SJCRH30 (cell line): ENCODE results near the gene NCAPH2. TPM values are rescaled to one million over a fixed set of nuclear protein-coding genes. Genes with fewer than 3 reads are reported as not detected.
A peak's percentile ranks its signal among the peaks of the same experiment; 100 is the strongest.

Source experiments
- DNase-seq, 2 experiments: peaks; one replicate each; pipeline ENCODE4 v3.0.0-alpha.2; 2015 to 2020
- H3K27ac ChIP-seq: fragments of 250-450 bp; sonication (Bioruptor Pico); 2 replicates; pipeline ENCODE4 v1.5.1; 2020; ENCODE audit warnings: mild to moderate bottlenecking, moderate library complexity
- H3K27me3 ChIP-seq: fragments of 250-450 bp; sonication (Bioruptor Pico); 2 replicates; pipeline ENCODE4 v1.5.1; 2020; ENCODE audit warnings: mild to moderate bottlenecking, moderate library complexity
- H3K36me3 ChIP-seq: fragments of 250-450 bp; sonication (Bioruptor Pico); 2 replicates; pipeline ENCODE4 v1.5.1; 2020; ENCODE audit warnings: mild to moderate bottlenecking, moderate library complexity
- H3K4me1 ChIP-seq: fragments of 250-450 bp; sonication (Bioruptor Pico); 2 replicates; pipeline ENCODE4 v1.5.1; 2020; ENCODE audit warnings: mild to moderate bottlenecking, moderate library complexity
- H3K4me3 ChIP-seq: fragments of 250-450 bp; sonication (Bioruptor Pico); 2 replicates; pipeline ENCODE4 v1.5.1; 2020; ENCODE audit warnings: mild to moderate bottlenecking, moderate library complexity
- H3K9me3 ChIP-seq: fragments of 250-450 bp; sonication (Bioruptor Pico); replicated peaks from 2 replicates; pipeline ENCODE4 v1.5.1; 2020; ENCODE audit warnings: mild to moderate bottlenecking, moderate library complexity
- total RNA-seq: library from RNA; depleted of rRNA; stranded (reverse); fragments of >200 nt; shearing (Covaris generic); gene quantifications from 2 replicates; pipeline ENCODE4 v1.2.3, GENCODE V29; 2014

Gene NCAPH2
- total RNA-seq, 1 experiment from 2014 or later = 94.2 TPM

GRCh38 chr22:50497093-50497492, 10.9 kb upstream of the NCAPH2 start:
- Histone ChIP-seq H3K27ac (no peak overlapping the region), H3K36me3 (peaks cover 2% of the 10 kb centered on the region; the same call in 1 of the 2 replicates), H3K4me1 (peaks cover 10% of the 10 kb centered on the region), H3K4me3 (no peak overlapping the region), H3K27me3 (no peaks in the 10 kb centered on the region), H3K9me3 (no peaks in the 10 kb centered on the region)
- DNase-seq = no peak

GRCh38 chr22:50498322-50498890, 9.6 kb upstream of the NCAPH2 start:
- Histone ChIP-seq H3K27ac (no peak overlapping the region), H3K4me3 (no peak overlapping the region), H3K27me3 (no peaks in the 10 kb centered on the region), H3K36me3 (peaks cover 13% of the 10 kb centered on the region; the same call in 1 of the 2 replicates), H3K4me1 (peaks cover 10% of the 10 kb centered on the region), H3K9me3 (no peaks in the 10 kb centered on the region)
- DNase-seq = peak; percentile 84 to 94

GRCh38 chr22:50500452-50500851, 7.6 kb upstream of the NCAPH2 start:
- Histone ChIP-seq H3K27me3 (no peaks in the 10 kb centered on the region), H3K4me1 (peaks cover 10% of the 10 kb centered on the region), H3K9me3 (no peaks in the 10 kb centered on the region), H3K36me3 (peaks cover 23% of the 10 kb centered on the region), H3K27ac (no peak overlapping the region), H3K4me3 (no peak overlapping the region)
- no peak for DNase-seq

- H3K4me1 ChIP-seq = peaks cover 10% of the 10 kb centered on the region; the same call in 1 of the 2 replicates
- no peaks in the 10 kb centered on the region for H3K27me3 ChIP-seq
- H3K4me3 ChIP-seq = no peak overlapping the region
- H3K27ac ChIP-seq = no peak overlapping the region
- no peaks in the 10 kb centered on the region for H3K9me3 ChIP-seq
- no peak for DNase-seq
- H3K36me3 ChIP-seq = peaks cover 27% of the 10 kb centered on the region
Measured at GRCh38 chr22:50502096-50502495, 5.9 kb upstream of the NCAPH2 start.

GRCh38 chr22:50502628-50503474, 5.2 kb upstream of the NCAPH2 start:
- no peak for DNase-seq
- Histone ChIP-seq H3K4me1 (peaks cover 9% of the 10 kb centered on the region; the same call in 1 of the 2 replicates), H3K9me3 (no peaks in the 10 kb centered on the region), H3K4me3 (no peak overlapping the region), H3K27me3 (no peaks in the 10 kb centered on the region), H3K27ac (no peak overlapping the region), H3K36me3 (peaks cover 30% of the 10 kb centered on the region)

- peaks cover 9% of the 10 kb centered on the region; the same call in 1 of the 2 replicates for H3K4me1 ChIP-seq
- no peak overlapping the region for H3K4me3 ChIP-seq
- H3K27ac ChIP-seq = no peak overlapping the region
- H3K36me3 ChIP-seq = peaks cover 30% of the 10 kb centered on the region
- no peaks in the 10 kb centered on the region for H3K9me3 ChIP-seq
- DNase-seq = peak in 1 of 2 experiments; percentile 23
- H3K27me3 ChIP-seq = no peaks in the 10 kb centered on the region
Measured at GRCh38 chr22:50503475-50504145, 4.4 kb upstream of the NCAPH2 start.

- H3K36me3 ChIP-seq = peaks cover 30% of the 10 kb centered on the region
- DNase-seq = no peak
- peaks cover 9% of the 10 kb centered on the region for H3K4me1 ChIP-seq
- H3K4me3 ChIP-seq = no peak overlapping the region
- no peaks in the 10 kb centered on the region for H3K27me3 ChIP-seq
- no peaks in the 10 kb centered on the region for H3K9me3 ChIP-seq
- H3K27ac ChIP-seq = no peak overlapping the region
Measured at GRCh38 chr22:50504369-50505211, 3.4 kb upstream of the NCAPH2 start.

GRCh38 chr22:50505276-50505775, 2.7 kb upstream of the NCAPH2 start:
- Histone ChIP-seq H3K9me3 (no peaks in the 10 kb centered on the region), H3K27me3 (no peaks in the 10 kb centered on the region), H3K4me1 (peaks cover 9% of the 10 kb centered on the region), H3K4me3 (no peak overlapping the region), H3K27ac (no peak overlapping the region), H3K36me3 (peaks cover 31% of the 10 kb centered on the region)
- no peak for DNase-seq

GRCh38 chr22:50505776-50506610, 2.0 kb upstream of the NCAPH2 start:
- DNase-seq = peak; percentile 56 to 62
- H3K4me3 ChIP-seq = peak overlapping the region; percentile 99
- no peaks in the 10 kb centered on the region for H3K27me3 ChIP-seq
- H3K9me3 ChIP-seq = no peaks in the 10 kb centered on the region
- peaks cover 34% of the 10 kb centered on the region for H3K36me3 ChIP-seq
- H3K27ac ChIP-seq = no peak overlapping the region
- H3K4me1 ChIP-seq = peaks cover 9% of the 10 kb centered on the region

- no peaks in the 10 kb centered on the region for H3K9me3 ChIP-seq
- peak overlapping the region; percentile 99 for H3K4me3 ChIP-seq
- DNase-seq = peak in 1 of 2 experiments; percentile 42
- H3K4me1 ChIP-seq = peaks cover 9% of the 10 kb centered on the region
- H3K27ac ChIP-seq = peak overlapping the region; percentile 57
- H3K36me3 ChIP-seq = peaks cover 34% of the 10 kb centered on the region
- H3K27me3 ChIP-seq = no peaks in the 10 kb centered on the region
Measured at GRCh38 chr22:50506611-50507420, 1.2 kb upstream of the NCAPH2 start.

- H3K4me3 ChIP-seq = peak within 1 kb of the TSS; percentile 99
- H3K36me3 ChIP-seq = peaks cover 35% of the 10 kb centered on the region
- H3K4me1 ChIP-seq = peaks cover 9% of the 10 kb centered on the region
- H3K27ac ChIP-seq = peak within 1 kb of the TSS; percentile 94
- no peak for DNase-seq
- no peaks in the 10 kb centered on the region for H3K27me3 ChIP-seq
- no peaks in the 10 kb centered on the region for H3K9me3 ChIP-seq
Measured at GRCh38 chr22:50507421-50507990, 518 bp upstream of the NCAPH2 start, which contains the start of gene LMF2. Gene LMF2, minus strand, starts transcription at chr22:50507702. Its CDS starts 27 bp downstream, at chr22:50507675.

- Histone ChIP-seq H3K27ac (peak overlapping the region; percentile 94), H3K4me3 (peak overlapping the region; percentile 98), H3K36me3 (peaks cover 32% of the 10 kb centered on the region), H3K4me1 (peaks cover 9% of the 10 kb centered on the region), H3K27me3 (no peaks in the 10 kb centered on the region), H3K9me3 (no peaks in the 10 kb centered on the region)
- DNase-seq = no peak
Measured at GRCh38 chr22:50508897-50509296, 873 bp downstream of the NCAPH2 start.
